GM12878 (cell line): ENCODE results near the gene SORCS2. TPM values are rescaled to one million over a fixed set of nuclear protein-coding genes. Genes with fewer than 3 reads are reported as not detected.

ENCODE experiments used
- ATAC-seq: fragments of 200-7000 bp; cut with Tn5 transposase; 3 replicates; pipeline ENCODE4 v1.9.1; 2020; ENCODE audit warnings: mild to moderate bottlenecking, moderate library complexity
- BruUV-seq: library from RNA; stranded (reverse); fragments of 400-500 nt; replicated peaks from 2 replicates; lab custom pipeline; 2021; lab: Mats Ljungman, UMichigan
- CTCF ChIA-PET: fragments of 300-600 bp; sonication (Branson Sonifier 250); formaldehyde crosslinking; extraction: SDS; loops from one replicate; lab custom pipeline; 2021; ENCODE audit warnings: inconsistent platforms; lab: Yijun Ruan, JAX
- POLR2A ChIA-PET: fragments of 350-600 bp; formaldehyde crosslinking; extraction: SDS; loops from one replicate; lab custom pipeline; 2021; ENCODE audit warnings: inconsistent platforms; lab: Charles Lee
- RAD21 ChIA-PET: fragments of 300-600 bp; sonication (Branson Sonifier 250); formaldehyde crosslinking; loops from one replicate; lab custom pipeline; 2023; ENCODE audit warnings: antibody characterized with exemption; ENCODE audit not compliant: unreplicated experiment; lab: Charles Lee
- SMC1A ChIA-PET: fragments of 300-600 bp; sonication (Branson Sonifier 250); formaldehyde crosslinking; loops from one replicate; lab custom pipeline; 2023; ENCODE audit not compliant: unreplicated experiment, uncharacterized antibody; lab: Charles Lee
- DNase-seq: peaks from one replicate; pipeline ENCODE4 v3.0.0-alpha.2; 2011; ENCODE audit warnings: low read depth, low spot score
- FAIRE-seq: peaks from 3 replicates; lab custom pipeline; 2011; peaks lifted over from hg19 to GRCh38; lab: Jason Lieb, UNC
- H2AFZ ChIP-seq: 2 replicates; pipeline ENCODE4 v1.6.0; 2011; ENCODE audit warnings: low read depth, low read length, control low read depth; ENCODE audit not compliant: control insufficient read depth
- H3K27ac ChIP-seq: 2 replicates; pipeline ENCODE4 v1.5.1; 2011; ENCODE audit warnings: control low read depth; ENCODE audit not compliant: control insufficient read depth, insufficient read depth
- H3K27me3 ChIP-seq, 2 experiments: replicated peaks in 1 of 2; 2 replicates each; pipeline versions ENCODE4 v1.6.0 to v1.6.1; 2011; ENCODE audit warnings: low read length in 1 of 2; ENCODE audit not compliant: control insufficient read depth in 2 of 2, insufficient read depth in 2 of 2
- H3K36me3 ChIP-seq, 2 experiments: 2 replicates each; pipeline ENCODE4 v1.5.1; 2011; ENCODE audit warnings: low read length in 1 of 2; ENCODE audit not compliant: control insufficient read depth in 2 of 2, insufficient read depth in 2 of 2
- H3K4me1 ChIP-seq: 2 replicates; pipeline ENCODE4 v1.6.1; 2011; ENCODE audit warnings: mild to moderate bottlenecking, low read length, moderate library complexity, mixed read lengths; ENCODE audit not compliant: control insufficient read depth, insufficient read depth
- H3K4me2 ChIP-seq: 2 replicates; pipeline ENCODE4 v1.6.0; 2011; ENCODE audit warnings: control low read depth; ENCODE audit not compliant: control insufficient read depth, insufficient read depth
- H3K4me3 ChIP-seq: fragments of 200-600 bp; sonication (generic); 2 replicates; pipeline ENCODE4 v1.5.1; 2016
- H3K79me2 ChIP-seq: 2 replicates; pipeline ENCODE4 v1.6.0; 2011; ENCODE audit warnings: low read length; ENCODE audit not compliant: control insufficient read depth, insufficient read depth
- H3K9ac ChIP-seq: 2 replicates; pipeline ENCODE4 v1.8.0; 2011; ENCODE audit warnings: low read length, control low read depth, mixed read lengths; ENCODE audit not compliant: control insufficient read depth, insufficient read depth
- H3K9me3 ChIP-seq: replicated peaks from 3 replicates; pipeline ENCODE4 v1.5.1; 2011; ENCODE audit warnings: mild to moderate bottlenecking, low read length; ENCODE audit not compliant: control insufficient read depth, insufficient read depth
- H4K20me1 ChIP-seq: 2 replicates; pipeline ENCODE4 v1.6.0; 2011; ENCODE audit not compliant: control insufficient read depth, insufficient read depth
- CHD4 ChIP-seq: fragments of 200-600 bp; sonication (generic); IDR thresholded peaks from 2 replicates; pipeline ENCODE4 v1.6.1; 2016; ENCODE audit warnings: mild to moderate bottlenecking
- EGR1 ChIP-seq, 2 experiments: IDR thresholded peaks; 1 replicate in 1 of 2; 2 replicates in 1 of 2; pipeline ENCODE4 v1.6.1; 2011 to 2012; ENCODE audit warnings: low read depth in 2 of 2, low read length in 2 of 2, borderline replicate concordance in 1 of 2, mild to moderate bottlenecking in 1 of 2, moderate library complexity in 1 of 2
- JUND ChIP-seq: IDR thresholded peaks from 2 replicates; pipeline ENCODE4 v1.6.1; 2012; ENCODE audit warnings: low read depth, mild to moderate bottlenecking, low read length, improper control_type of control experiment, moderate library complexity
- NBN ChIP-seq: fragments of 450-650 bp; IDR thresholded peaks from 2 replicates; pipeline ENCODE4 v1.6.1; 2016
- RB1 ChIP-seq: fragments of 450-650 bp; formaldehyde crosslinking; IDR thresholded peaks from 2 replicates; pipeline ENCODE4 v1.6.1; 2017; ENCODE audit warnings: mild to moderate bottlenecking, borderline replicate concordance
- TARDBP ChIP-seq: IDR thresholded peaks from 2 replicates; pipeline ENCODE4 v1.6.1; 2016; ENCODE audit warnings: borderline replicate concordance
- ZNF24 ChIP-seq: fragments of 450-650 bp; IDR thresholded peaks from 2 replicates; pipeline ENCODE4 v1.6.1; 2017; ENCODE audit warnings: antibody characterized with exemption, mild to moderate bottlenecking
- WGBS: methylation state at CpG from one replicate; pipeline ENCODE4 v1.1.6; 2016; ENCODE audit warnings: low lambda C conversion rate; ENCODE audit not compliant: insufficient replicate concordance, insufficient coverage; ENCODE audit errors: missing lambda C conversion rate; 5-methylcytosine and 5-hydroxymethylcytosine counted together
- in situ Hi-C: fragments of 300-500 bp; cut with MboI; formaldehyde crosslinking; loops from 9 replicates; pipeline ENCODE4 v1.14.3; 2018; ENCODE audit warnings: mixed read lengths
- intact Hi-C: fragments of 100-400 bp; cut with micrococcal nuclease; formaldehyde crosslinking; loops from one replicate; pipeline ENCODE4 v1.14.2; 2022; ENCODE audit not compliant: unreplicated experiment
- polyA plus RNA-seq, 11 experiments: library from polyadenylated mRNA; depleted of rRNA in 4 of 11; unstranded in 6 of 11; stranded (reverse) in 5 of 11; fragments of >200 nt; fragmentation: Nextera tagmentation in 4 of 11; fragmentation: Illumina TruSeq in 1 of 11; extraction: Ambion mirVana in 4 of 11; extraction: Trizol in 1 of 11; gene quantifications; 1 replicate in 1 of 11; 2 replicates in 10 of 11; pipeline versions ENCODE4 v1.2.1 to v1.2.3, GENCODE V29; 2011 to 2016; ENCODE audit warnings: inconsistent platforms in 2 of 11, missing spikeins in 2 of 11, low read depth in 1 of 11
- total RNA-seq, 4 experiments: library from RNA; depleted of rRNA in 3 of 4; stranded (reverse); fragments of >200 nt in 3 of 4; fragmentation: Illumina TruSeq in 1 of 4; extraction: Trizol in 1 of 4; gene quantifications; 2 replicates each; pipeline versions ENCODE4 v1.2.1 to v1.2.3, GENCODE V29; 2013 to 2021
- TF ChIP-seq, protein P1 (sequence below): fragments of 450-650 bp; IDR thresholded peaks from 2 replicates; pipeline ENCODE4 v1.6.1; 2017; ENCODE audit warnings: low read depth, mild to moderate bottlenecking, moderate library complexity
- TF ChIP-seq, protein P2 (sequence below), 3 experiments: IDR thresholded peaks in 2 of 3; conservative IDR thresholded peaks in 1 of 3; 2 replicates each; pipeline ENCODE4 v1.5.1; 2011; ENCODE audit warnings: low read depth in 3 of 3, low read length in 3 of 3, mild to moderate bottlenecking in 3 of 3, control low read depth in 2 of 3, moderate library complexity in 2 of 3, inconsistent platforms in 1 of 3, mixed read lengths in 1 of 3; ENCODE audit not compliant: control insufficient read depth in 2 of 3, insufficient read depth in 1 of 3; ENCODE audit errors: extremely low read depth in 1 of 3
- TF ChIP-seq, protein P3 (sequence below): fragments of 450-650 bp; formaldehyde crosslinking; IDR thresholded peaks from 2 replicates; pipeline ENCODE4 v1.4.0; 2022; ENCODE audit warnings: mild to moderate bottlenecking, moderate library complexity
- TF ChIP-seq, protein P4 (sequence below): fragments of 450-650 bp; formaldehyde crosslinking; IDR thresholded peaks from 2 replicates; pipeline ENCODE4 v1.4.0; 2020; ENCODE audit warnings: mild to moderate bottlenecking, moderate library complexity

SORCS2 gene
- total and polyA plus RNA-seq, 10 of the 15 experiments (the other 5 are each of a cell fraction or from before 2014, with no cell fraction given) = 0.01 to 0.15 (median 0.05) TPM; not detected in 5

DNA sequence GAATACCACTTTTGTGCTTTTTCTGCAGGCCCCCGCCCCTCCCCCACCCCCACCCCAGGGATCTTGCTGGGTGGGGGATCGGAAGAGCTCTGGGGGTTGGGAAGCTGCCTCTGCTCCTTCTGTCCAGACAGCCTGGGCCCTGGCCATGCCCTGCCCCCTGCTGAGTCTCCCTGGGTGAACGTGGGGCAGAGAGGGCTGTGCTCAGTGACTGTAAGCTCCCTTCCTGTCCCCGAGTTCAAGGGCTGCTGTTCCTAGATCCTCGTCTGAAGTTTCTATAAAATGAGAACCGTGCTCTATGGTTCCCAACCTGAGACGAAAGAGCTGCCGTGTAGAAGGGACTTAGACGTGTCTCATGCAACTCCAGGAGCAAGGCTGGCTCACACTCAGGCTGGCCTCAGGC is 105.0 kb downstream of the SORCS2 start:
- Histone ChIP-seq H3K4me2 (no peak overlapping the region), H3K79me2 (no peaks in the 10 kb centered on the region), H3K27me3 (no peaks in the 10 kb centered on the region; a peak in 2 of 4 replicates), H3K27ac (no peak overlapping the region), H3K9me3 (no peaks in the 10 kb centered on the region), H3K36me3 (no peaks in the 10 kb centered on the region), H3K9ac (no peak overlapping the region), H4K20me1 (no peaks in the 10 kb centered on the region), H2AFZ (no peak overlapping the region), H3K4me1 (no peaks in the 10 kb centered on the region), H3K4me3 (no peak overlapping the region)
- FAIRE-seq = no peak
- DNase-seq = no peak
- 15% methylated on average over 7 of the region's 9 CpGs for WGBS
- intact Hi-C loops (no loop called here), in situ Hi-C loops (no loop called here)
- no peak for ATAC-seq
- SMC1A ChIA-PET = no interaction called here
- CTCF ChIA-PET = no interaction called here
- BruUV-seq = no TSS peak
- RAD21 ChIA-PET = no interaction called here
- POLR2A ChIA-PET = no interaction called here
- TF ChIP-seq, protein P1, sequence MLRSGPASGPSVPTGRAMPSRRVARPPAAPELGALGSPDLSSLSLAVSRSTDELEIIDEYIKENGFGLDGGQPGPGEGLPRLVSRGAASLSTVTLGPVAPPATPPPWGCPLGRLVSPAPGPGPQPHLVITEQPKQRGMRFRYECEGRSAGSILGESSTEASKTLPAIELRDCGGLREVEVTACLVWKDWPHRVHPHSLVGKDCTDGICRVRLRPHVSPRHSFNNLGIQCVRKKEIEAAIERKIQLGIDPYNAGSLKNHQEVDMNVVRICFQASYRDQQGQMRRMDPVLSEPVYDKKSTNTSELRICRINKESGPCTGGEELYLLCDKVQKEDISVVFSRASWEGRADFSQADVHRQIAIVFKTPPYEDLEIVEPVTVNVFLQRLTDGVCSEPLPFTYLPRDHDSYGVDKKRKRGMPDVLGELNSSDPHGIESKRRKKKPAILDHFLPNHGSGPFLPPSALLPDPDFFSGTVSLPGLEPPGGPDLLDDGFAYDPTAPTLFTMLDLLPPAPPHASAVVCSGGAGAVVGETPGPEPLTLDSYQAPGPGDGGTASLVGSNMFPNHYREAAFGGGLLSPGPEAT = no peak
- TF ChIP-seq, protein P2, sequence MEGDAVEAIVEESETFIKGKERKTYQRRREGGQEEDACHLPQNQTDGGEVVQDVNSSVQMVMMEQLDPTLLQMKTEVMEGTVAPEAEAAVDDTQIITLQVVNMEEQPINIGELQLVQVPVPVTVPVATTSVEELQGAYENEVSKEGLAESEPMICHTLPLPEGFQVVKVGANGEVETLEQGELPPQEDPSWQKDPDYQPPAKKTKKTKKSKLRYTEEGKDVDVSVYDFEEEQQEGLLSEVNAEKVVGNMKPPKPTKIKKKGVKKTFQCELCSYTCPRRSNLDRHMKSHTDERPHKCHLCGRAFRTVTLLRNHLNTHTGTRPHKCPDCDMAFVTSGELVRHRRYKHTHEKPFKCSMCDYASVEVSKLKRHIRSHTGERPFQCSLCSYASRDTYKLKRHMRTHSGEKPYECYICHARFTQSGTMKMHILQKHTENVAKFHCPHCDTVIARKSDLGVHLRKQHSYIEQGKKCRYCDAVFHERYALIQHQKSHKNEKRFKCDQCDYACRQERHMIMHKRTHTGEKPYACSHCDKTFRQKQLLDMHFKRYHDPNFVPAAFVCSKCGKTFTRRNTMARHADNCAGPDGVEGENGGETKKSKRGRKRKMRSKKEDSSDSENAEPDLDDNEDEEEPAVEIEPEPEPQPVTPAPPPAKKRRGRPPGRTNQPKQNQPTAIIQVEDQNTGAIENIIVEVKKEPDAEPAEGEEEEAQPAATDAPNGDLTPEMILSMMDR (IDR thresholded peaks at IDR 0.05 in 2 of 3, conservative IDR thresholded peaks at IDR 0.05 in 1 of 3; ENCODE audit: control insufficient read depth in 2 of 3, extremely low read depth in 1 of 3, insufficient read depth in 1 of 3, low read depth in 3 of 3, low read length in 3 of 3) = no peak
- TF ChIP-seq JUND (no peak), NBN (no peak), EGR1 (IDR thresholded peaks at IDR 0.05; ENCODE audit: borderline replicate concordance in 1 of 2, low read depth in 2 of 2, low read length in 2 of 2) (no peak), RB1 (no peak), CHD4 (no peak), TARDBP (no peak), ZNF24 (no peak)
- TF ChIP-seq, protein P3, sequence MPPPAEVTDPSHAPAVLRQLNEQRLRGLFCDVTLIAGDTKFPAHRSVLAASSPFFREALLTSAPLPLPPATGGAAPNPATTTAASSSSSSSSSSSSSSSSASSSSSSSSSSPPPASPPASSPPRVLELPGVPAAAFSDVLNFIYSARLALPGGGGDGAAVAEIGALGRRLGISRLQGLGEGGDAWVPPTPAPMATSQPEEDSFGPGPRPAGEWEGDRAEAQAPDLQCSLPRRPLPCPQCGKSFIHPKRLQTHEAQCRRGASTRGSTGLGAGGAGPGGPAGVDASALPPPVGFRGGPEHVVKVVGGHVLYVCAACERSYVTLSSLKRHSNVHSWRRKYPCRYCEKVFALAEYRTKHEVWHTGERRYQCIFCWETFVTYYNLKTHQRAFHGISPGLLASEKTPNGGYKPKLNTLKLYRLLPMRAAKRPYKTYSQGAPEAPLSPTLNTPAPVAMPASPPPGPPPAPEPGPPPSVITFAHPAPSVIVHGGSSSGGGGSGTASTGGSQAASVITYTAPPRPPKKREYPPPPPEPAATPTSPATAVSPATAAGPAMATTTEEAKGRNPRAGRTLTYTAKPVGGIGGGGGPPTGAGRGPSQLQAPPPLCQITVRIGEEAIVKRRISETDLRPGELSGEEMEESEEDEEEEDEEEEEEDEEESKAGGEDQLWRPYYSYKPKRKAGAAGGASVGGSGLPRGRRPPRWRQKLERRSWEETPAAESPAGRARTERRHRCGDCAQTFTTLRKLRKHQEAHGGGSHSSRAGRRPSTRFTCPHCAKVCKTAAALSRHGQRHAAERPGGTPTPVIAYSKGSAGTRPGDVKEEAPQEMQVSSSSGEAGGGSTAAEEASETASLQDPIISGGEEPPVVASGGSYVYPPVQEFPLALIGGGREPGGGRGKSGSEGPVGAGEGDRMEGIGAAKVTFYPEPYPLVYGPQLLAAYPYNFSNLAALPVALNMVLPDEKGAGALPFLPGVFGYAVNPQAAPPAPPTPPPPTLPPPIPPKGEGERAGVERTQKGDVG (CRISPR knock-in tag) = no peak
- TF ChIP-seq, protein P4, sequence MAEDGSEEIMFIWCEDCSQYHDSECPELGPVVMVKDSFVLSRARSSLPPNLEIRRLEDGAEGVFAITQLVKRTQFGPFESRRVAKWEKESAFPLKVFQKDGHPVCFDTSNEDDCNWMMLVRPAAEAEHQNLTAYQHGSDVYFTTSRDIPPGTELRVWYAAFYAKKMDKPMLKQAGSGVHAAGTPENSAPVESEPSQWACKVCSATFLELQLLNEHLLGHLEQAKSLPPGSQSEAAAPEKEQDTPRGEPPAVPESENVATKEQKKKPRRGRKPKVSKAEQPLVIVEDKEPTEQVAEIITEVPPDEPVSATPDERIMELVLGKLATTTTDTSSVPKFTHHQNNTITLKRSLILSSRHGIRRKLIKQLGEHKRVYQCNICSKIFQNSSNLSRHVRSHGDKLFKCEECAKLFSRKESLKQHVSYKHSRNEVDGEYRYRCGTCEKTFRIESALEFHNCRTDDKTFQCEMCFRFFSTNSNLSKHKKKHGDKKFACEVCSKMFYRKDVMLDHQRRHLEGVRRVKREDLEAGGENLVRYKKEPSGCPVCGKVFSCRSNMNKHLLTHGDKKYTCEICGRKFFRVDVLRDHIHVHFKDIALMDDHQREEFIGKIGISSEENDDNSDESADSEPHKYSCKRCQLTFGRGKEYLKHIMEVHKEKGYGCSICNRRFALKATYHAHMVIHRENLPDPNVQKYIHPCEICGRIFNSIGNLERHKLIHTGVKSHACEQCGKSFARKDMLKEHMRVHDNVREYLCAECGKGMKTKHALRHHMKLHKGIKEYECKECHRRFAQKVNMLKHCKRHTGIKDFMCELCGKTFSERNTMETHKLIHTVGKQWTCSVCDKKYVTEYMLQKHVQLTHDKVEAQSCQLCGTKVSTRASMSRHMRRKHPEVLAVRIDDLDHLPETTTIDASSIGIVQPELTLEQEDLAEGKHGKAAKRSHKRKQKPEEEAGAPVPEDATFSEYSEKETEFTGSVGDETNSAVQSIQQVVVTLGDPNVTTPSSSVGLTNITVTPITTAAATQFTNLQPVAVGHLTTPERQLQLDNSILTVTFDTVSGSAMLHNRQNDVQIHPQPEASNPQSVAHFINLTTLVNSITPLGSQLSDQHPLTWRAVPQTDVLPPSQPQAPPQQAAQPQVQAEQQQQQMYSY = no peak
